Gastroesophageal sphincter (tissue), 3 donors: ENCODE data around the gene OR2AE1.
"Not testable (repeated sequence)": the region's sequence is repeated elsewhere in the genome, so short reads cannot be mapped to it uniquely, and the experiment has no call there.

Experiments
- EP300 ChIP-seq: sonication (generic); formaldehyde crosslinking; IDR thresholded peaks from one replicate; pipeline ENCODE4 v1.6.1; 2017; ENCODE audit warnings: antibody characterized with exemption, mild to moderate bottlenecking
- POLR2A ChIP-seq, 2 donors: fragments of 450-650 bp; IDR thresholded peaks; one replicate each; pipeline ENCODE4 v1.6.1; 2017; ENCODE audit warnings: antibody characterized with exemption in 2 of 2, mild to moderate bottlenecking in 2 of 2, moderate library complexity in 1 of 2
- TF ChIP-seq, protein P1 (sequence below), 4 experiments: fragments of 200-600 bp in 2 of 4; fragments of 450-650 bp in 2 of 4; sonication (generic) in 1 of 4; IDR thresholded peaks; one replicate each; pipeline ENCODE4 v1.5.1; 2017 to 2019; ENCODE audit warnings: antibody characterized with exemption in 4 of 4, mild to moderate bottlenecking in 2 of 4, moderate library complexity in 2 of 4

GRCh38 chr7:99888366-99888765 is 11.5 kb upstream of the OR2AE1 start:
- TF ChIP-seq POLR2A (IDR thresholded peaks at IDR 0.05); EP300: not testable (repeated sequence)
- TF ChIP-seq, protein P1, sequence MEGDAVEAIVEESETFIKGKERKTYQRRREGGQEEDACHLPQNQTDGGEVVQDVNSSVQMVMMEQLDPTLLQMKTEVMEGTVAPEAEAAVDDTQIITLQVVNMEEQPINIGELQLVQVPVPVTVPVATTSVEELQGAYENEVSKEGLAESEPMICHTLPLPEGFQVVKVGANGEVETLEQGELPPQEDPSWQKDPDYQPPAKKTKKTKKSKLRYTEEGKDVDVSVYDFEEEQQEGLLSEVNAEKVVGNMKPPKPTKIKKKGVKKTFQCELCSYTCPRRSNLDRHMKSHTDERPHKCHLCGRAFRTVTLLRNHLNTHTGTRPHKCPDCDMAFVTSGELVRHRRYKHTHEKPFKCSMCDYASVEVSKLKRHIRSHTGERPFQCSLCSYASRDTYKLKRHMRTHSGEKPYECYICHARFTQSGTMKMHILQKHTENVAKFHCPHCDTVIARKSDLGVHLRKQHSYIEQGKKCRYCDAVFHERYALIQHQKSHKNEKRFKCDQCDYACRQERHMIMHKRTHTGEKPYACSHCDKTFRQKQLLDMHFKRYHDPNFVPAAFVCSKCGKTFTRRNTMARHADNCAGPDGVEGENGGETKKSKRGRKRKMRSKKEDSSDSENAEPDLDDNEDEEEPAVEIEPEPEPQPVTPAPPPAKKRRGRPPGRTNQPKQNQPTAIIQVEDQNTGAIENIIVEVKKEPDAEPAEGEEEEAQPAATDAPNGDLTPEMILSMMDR (IDR thresholded peaks at IDR 0.05): not testable (repeated sequence)
